ACC112 (cell line): ENCODE results near the gene RLN1.
"Not testable (repeated sequence)": the region's sequence is repeated elsewhere in the genome, so short reads cannot be mapped to it uniquely, and the experiment has no call there.

ENCODE experiments used
- H2AFZ ChIP-seq: fragments of 200-600 bp; sonication (generic); one replicate; pipeline ENCODE4 v1.6.0; 2017; ENCODE audit warnings: antibody characterized with exemption, low read length; ENCODE audit not compliant: unreplicated experiment
- H3K27ac ChIP-seq: fragments of 200-600 bp; sonication (generic); 2 replicates; pipeline ENCODE4 v1.5.1; 2014; ENCODE audit warnings: low read depth, mild to moderate bottlenecking, antibody characterized with exemption, low read length, moderate library complexity
- H3K27me3 ChIP-seq: fragments of 200-600 bp; sonication (generic); 2 replicates; pipeline ENCODE4 v1.6.1; 2014; ENCODE audit warnings: mild to moderate bottlenecking, antibody characterized with exemption, low read length, moderate library complexity, mixed read lengths; ENCODE audit not compliant: insufficient read depth
- H3K36me3 ChIP-seq: fragments of 200-600 bp; sonication (generic); 2 replicates; pipeline ENCODE4 v1.6.1; 2016; ENCODE audit warnings: mild to moderate bottlenecking, antibody characterized with exemption, low read length, moderate library complexity, mixed read lengths; ENCODE audit not compliant: insufficient read depth
- H3K4me1 ChIP-seq: fragments of 200-600 bp; sonication (generic); one replicate; pipeline ENCODE4 v1.6.1; 2016; ENCODE audit warnings: low read length, mixed read lengths; ENCODE audit not compliant: insufficient read depth, unreplicated experiment, control insufficient read depth
- H3K4me3 ChIP-seq: fragments of 200-600 bp; sonication (generic); 2 replicates; pipeline ENCODE4 v1.5.1; 2014; ENCODE audit warnings: mild to moderate bottlenecking, low read depth, low read length
- H3K79me2 ChIP-seq: fragments of 200-600 bp; sonication (generic); one replicate; pipeline ENCODE4 v1.6.0; 2016; ENCODE audit warnings: low read length; ENCODE audit not compliant: control insufficient read depth, unreplicated experiment, insufficient read depth

RLN1 gene

DNA sequence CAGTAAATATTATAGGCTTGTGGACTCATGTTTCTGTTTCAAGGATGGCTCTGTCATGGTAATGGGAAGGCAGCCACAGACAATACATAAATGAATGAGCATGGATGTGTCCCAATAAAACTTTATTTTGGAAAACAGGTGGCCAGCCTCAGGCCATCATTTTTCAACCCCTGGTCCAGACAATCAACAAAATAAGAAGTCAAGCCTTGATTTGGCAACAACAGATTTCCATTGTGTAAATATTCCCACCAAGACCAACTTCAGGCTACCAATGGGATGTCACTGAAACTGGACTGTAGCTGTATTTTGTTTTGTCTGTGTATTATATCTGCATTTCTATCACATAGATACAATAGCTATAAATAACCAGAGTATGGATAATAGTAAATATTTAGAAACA is 20.7 kb upstream of the RLN1 start:
- Histone ChIP-seq H3K79me2 (no peaks in the 10 kb centered on the region), H3K4me3 (no peak overlapping the region), H3K27ac (no peak overlapping the region), H3K4me1 (no peaks in the 10 kb centered on the region), H2AFZ (no peak overlapping the region), H3K36me3 (no peaks in the 10 kb centered on the region), H3K27me3 (no peaks in the 10 kb centered on the region)

DNA sequence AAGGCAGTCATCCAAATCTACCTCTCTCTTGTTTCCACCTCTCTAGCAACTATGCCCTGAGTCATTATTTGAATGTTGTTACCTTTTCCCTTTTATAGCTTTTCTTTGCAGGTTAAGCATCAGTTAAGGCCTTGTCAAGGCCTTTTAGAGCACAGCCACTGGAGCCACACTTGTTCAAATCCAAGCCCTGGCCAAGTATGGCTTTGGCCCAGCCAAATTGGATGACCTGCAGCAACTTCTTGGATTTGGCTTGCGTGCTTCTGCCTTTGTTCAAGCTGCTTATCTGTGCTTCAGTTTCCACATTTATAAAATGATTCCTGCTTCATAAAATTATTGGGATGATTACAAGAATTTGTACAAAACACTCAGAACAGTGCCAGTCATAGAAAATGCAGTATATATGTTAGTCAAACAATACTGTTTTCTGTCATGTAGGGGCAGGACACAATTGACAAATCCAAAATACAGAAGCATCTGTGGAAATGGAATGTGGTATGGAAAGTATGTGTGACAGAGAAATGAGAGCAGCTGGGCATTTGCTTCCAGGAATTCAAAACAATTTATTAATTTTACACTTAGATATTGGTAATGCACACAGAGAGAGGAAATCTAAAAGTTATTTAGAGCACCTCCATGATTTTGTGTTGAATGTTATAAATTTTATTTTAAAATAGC is 17.9 kb upstream of the RLN1 start:
- Histone ChIP-seq H3K27me3 (peaks cover 5% of the 10 kb centered on the region; the same call in 1 of the 2 replicates), H3K4me1 (no peaks in the 10 kb centered on the region), H3K27ac (no peak overlapping the region), H3K4me3 (no peak overlapping the region), H2AFZ (no peak overlapping the region), H3K79me2 (no peaks in the 10 kb centered on the region), H3K36me3 (no peaks in the 10 kb centered on the region)

DNA sequence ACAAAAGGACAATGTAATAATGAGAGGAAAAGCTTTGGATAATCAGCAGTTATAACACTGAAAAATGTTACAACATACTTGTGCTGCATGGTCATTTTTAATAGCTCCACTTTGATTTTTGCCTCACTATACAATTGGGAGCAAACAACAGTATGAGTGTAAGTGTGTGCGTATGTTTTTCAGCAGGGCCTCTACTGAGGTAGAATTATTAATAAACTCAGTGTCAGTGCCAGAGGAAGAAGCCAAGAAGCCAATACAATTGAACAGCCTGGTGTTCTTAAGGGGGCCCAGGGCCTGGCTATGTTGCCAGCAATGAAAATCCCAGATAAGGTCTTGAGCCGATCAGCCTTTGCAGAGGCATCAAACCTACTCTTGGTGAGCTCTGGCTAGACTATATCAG is 16.1 kb upstream of the RLN1 start:
- Histone ChIP-seq H3K4me3 (no peak overlapping the region), H3K27me3 (peaks cover 12% of the 10 kb centered on the region; the same call in 1 of the 2 replicates), H2AFZ (no peak overlapping the region), H3K27ac (no peak overlapping the region), H3K36me3 (no peaks in the 10 kb centered on the region), H3K4me1 (no peaks in the 10 kb centered on the region), H3K79me2 (no peaks in the 10 kb centered on the region)

DNA sequence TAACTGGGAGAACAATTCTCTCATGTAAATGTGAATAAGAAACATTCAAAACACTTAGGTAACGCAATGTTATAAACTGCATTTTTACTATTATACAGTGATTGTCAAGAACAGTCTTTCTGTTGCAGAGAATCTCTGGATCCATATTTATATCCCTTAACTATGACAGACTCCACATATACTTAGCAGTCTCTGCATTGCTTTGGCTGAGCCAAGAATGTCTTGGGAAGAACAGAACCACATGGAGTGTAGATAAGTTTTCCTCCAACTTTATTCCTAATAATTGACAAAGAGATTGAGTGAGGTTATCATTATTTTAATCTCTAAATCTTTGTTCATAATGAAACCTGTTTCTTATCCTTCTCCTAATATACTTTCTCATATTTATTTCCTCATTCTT is 15.6 kb upstream of the RLN1 start:
- peaks cover 12% of the 10 kb centered on the region; the same call in 1 of the 2 replicates for H3K27me3 ChIP-seq
- no peak overlapping the region for H3K27ac ChIP-seq
- H2AFZ ChIP-seq = no peak overlapping the region
- no peaks in the 10 kb centered on the region for H3K4me1 ChIP-seq
- H3K79me2 ChIP-seq = no peaks in the 10 kb centered on the region
- no peaks in the 10 kb centered on the region for H3K36me3 ChIP-seq
- H3K4me3 ChIP-seq = no peak overlapping the region

DNA sequence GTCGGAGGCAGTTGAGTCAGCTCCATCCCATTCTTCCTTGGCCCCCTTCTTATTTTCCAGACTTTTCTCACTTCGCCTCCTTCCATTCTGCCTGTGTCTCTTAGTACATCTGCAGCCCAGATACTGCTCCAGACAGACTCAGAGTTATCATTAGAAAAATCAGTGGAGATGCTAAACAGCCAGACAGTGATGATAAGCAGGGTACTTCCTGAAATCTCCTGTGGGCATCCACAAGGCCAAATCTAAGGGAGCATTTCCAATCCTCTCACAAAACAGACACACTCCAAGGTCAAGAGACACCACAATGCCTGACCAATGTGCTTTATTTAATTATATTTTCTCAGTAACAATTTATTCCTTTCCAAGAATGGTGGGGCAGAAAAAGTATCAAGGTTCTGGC is 14.5 kb upstream of the RLN1 start:
- Histone ChIP-seq H3K4me1 (no peaks in the 10 kb centered on the region), H3K27ac (no peak overlapping the region), H3K27me3 (peaks cover 12% of the 10 kb centered on the region; the same call in 1 of the 2 replicates), H2AFZ (no peak overlapping the region), H3K79me2 (no peaks in the 10 kb centered on the region), H3K4me3 (no peak overlapping the region), H3K36me3 (no peaks in the 10 kb centered on the region)

DNA sequence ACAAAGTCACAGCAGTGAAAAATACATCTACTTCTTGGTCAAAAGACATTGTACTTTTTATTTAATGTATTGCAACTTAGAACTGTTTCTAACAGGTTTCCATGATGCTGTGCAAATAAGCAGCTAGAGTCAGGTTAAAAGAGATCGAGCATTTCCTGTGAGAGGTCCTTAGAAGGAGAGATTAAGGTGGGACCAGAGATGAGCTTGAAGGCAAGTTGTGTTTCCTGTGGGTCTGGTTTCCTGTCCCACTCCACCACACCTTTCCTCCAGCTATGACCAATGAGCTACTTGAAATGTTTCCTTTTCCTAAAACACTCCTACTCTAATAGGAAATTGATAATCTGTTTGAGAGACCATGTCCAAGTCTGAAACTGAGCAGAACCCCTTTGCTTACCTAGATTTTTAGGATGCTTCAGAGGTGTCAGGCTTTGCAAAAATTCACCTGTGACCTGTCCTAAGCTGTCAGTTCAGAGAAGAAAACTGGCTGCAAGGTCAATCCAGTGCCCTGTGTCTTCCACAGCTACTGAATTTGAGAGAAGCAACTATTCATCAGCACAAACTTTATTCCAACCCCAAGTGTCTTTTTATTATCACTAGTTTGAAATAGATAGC is 13.1 kb upstream of the RLN1 start:
- H2AFZ ChIP-seq = no peak overlapping the region
- no peak overlapping the region for H3K27ac ChIP-seq
- H3K4me3 ChIP-seq = no peak overlapping the region
- H3K4me1 ChIP-seq = no peaks in the 10 kb centered on the region
- no peaks in the 10 kb centered on the region for H3K79me2 ChIP-seq
- H3K36me3 ChIP-seq = no peaks in the 10 kb centered on the region
- peaks cover 12% of the 10 kb centered on the region; the same call in 1 of the 2 replicates for H3K27me3 ChIP-seq

DNA sequence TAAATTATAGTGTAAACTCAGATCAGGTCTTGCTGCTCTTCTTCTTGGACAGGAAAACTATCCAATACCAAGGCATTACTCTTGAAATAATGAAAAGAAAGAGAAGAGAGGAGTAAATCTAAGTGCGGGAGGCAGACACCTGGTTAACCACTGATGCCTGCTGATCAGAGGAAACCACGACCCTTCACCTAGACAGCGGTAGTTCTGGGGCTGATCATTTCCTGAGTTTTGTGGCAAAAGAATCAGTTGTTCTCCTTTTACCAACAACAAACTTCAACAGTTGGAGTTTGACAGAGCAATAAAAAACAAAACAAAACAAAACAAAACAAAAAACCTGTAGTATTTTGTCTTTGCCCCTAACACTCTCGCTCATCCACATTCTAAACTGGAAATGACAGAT is 3.0 kb downstream of the RLN1 start:
- Histone ChIP-seq H3K4me1 (no peaks in the 10 kb centered on the region), H3K27me3 (peaks cover 41% of the 10 kb centered on the region), H3K79me2 (no peaks in the 10 kb centered on the region), H3K27ac (no peak overlapping the region), H3K4me3 (no peak overlapping the region), H3K36me3 (no peaks in the 10 kb centered on the region), H2AFZ (no peak overlapping the region)

DNA sequence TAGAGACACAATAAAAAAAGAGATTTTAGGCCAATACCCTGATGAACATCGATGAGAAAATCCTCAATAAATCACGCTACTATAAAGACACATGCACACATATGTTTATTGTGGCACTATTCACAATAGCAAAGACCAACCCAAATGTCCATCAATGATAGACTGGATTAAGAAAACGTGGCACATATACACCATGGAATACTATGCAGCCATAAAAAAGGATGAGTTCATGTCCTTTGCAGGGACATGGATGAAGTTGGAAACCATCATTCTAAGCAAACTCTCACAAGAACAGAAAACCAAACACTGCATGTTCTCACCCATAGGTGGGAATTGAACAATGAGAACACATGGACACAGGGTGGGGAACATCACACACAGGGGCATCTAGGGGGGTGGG is 8.4 kb downstream of the RLN1 start:
- not testable (repeated sequence) for H3K79me2 ChIP-seq

DNA sequence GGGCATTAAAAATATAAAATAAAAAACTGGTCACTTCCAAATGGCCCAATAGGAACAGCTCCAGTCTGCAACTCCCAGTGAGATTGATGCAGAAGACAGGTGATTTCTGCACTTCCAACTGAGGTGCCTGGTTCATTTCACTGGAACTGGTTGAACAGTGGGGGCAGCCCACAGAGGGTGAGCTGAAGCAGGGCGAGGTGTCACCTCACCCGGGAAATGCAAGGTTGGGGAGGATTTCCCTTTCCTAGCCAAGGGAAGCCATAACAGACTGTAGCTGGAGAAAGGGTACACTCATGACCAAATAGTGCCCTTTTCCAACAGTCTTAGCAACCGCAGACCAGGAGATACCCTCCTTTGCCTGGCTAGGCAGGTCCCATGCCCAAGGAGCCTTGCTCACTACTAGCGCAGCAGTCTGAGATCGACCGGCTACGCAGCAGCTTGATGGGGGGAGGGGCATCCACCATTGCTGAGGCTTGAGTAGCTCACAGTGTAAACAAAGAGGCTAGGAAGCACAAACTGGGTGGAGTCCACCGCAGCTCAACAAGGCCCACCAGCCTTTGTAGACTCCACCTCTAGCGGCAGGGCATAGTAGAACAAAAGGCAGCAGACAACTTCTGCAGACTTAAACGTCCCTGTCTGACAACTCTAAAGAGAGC is 12.7 kb downstream of the RLN1 start:
- Histone ChIP-seq H3K27ac (no peak overlapping the region), H3K4me1 (no peaks in the 10 kb centered on the region), H3K4me3 (no peak overlapping the region), H3K36me3 (no peaks in the 10 kb centered on the region), H3K27me3 (peaks cover 43% of the 10 kb centered on the region), H3K79me2 (no peaks in the 10 kb centered on the region), H2AFZ (no peak overlapping the region)

More for the DNA sequence above, 8.4 kb downstream of the RLN1 start:
- H3K4me3 ChIP-seq, H2AFZ ChIP-seq, H3K4me1 ChIP-seq, H3K36me3 ChIP-seq, H3K27ac ChIP-seq: not testable (repeated sequence)
- peaks cover 51% of the 10 kb centered on the region for H3K27me3 ChIP-seq

DNA sequence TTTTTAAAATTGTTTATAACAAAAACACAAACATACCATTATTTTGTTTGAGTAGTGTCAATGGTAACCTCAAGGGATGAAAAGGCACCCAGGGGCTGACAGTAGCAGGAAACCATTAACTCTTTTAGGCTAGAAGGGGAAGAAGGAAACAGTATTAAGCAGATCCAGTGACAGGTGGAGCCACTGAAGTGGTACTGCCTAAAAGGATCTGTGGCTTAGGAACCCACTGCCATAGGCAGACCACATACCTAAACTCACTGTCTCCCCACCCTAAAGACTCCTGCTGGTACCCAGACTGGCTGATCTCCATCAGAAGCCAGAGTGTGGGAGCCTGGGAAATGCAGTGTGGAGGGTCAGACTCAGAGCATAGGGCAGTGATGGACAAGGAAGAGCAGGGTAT is 13.5 kb downstream of the RLN1 start:
- no peak overlapping the region for H3K4me3 ChIP-seq
- no peaks in the 10 kb centered on the region for H3K36me3 ChIP-seq
- no peaks in the 10 kb centered on the region for H3K4me1 ChIP-seq
- no peak overlapping the region for H2AFZ ChIP-seq
- H3K27me3 ChIP-seq = peaks cover 50% of the 10 kb centered on the region
- H3K79me2 ChIP-seq = no peaks in the 10 kb centered on the region
- no peak overlapping the region for H3K27ac ChIP-seq

DNA sequence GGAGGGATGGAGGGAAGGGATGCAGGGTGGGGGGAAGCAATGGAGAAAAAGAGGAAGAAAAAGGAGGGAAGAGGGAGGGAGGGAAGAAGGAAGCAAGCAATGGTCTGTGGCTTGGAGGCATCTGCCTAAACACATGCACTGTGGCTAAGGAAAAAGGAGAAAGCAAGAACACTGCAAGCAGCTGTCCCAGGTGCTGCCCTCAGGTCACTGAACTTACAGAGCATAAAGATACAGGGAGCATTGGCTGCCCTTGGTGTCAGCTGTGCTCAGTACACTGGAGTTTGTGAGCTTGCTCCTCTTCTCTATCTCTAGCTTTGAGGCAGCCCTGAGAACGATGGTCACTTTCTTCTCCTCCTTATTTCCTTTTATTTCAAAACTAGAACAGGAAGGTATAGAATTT is 18.1 kb downstream of the RLN1 start:
- H3K79me2 ChIP-seq, H3K4me3 ChIP-seq, H3K36me3 ChIP-seq, H2AFZ ChIP-seq, H3K27ac ChIP-seq, H3K4me1 ChIP-seq: not testable (repeated sequence)
- peaks cover 59% of the 10 kb centered on the region for H3K27me3 ChIP-seq
